Vagina (tissue), 2 donors: ENCODE data around the gene CKAP5. TPM values are rescaled to one million over a fixed set of nuclear protein-coding genes. Genes with fewer than 3 reads are reported as not detected.
A peak's percentile ranks its signal among the peaks of the same experiment; 100 is the strongest.
"Not testable (repeated sequence)": the region's sequence is repeated elsewhere in the genome, so short reads cannot be mapped to it uniquely, and the experiment has no call there.

Source experiments
- DNase-seq, 2 donors: peaks; one replicate each; pipeline ENCODE4 v3.0.0-alpha.2; 2017; ENCODE audit errors: extremely low spot score in 2 of 2
- H3K27ac ChIP-seq: fragments of 200-600 bp; sonication (generic); one replicate; pipeline ENCODE4 v1.5.1; 2019
- H3K27me3 ChIP-seq: fragments of 200-600 bp; sonication (generic); one replicate; pipeline ENCODE4 v1.5.1; 2019
- H3K36me3 ChIP-seq, 2 donors: fragments of 200-600 bp; sonication (generic); one replicate each; pipeline ENCODE4 v1.5.1; 2017 to 2019
- H3K4me1 ChIP-seq: fragments of 200-600 bp; sonication (generic); one replicate; pipeline ENCODE4 v1.5.1; 2019
- H3K4me3 ChIP-seq, 2 donors: fragments of 200-600 bp; sonication (generic); 1 replicate in 1 of 2; 2 replicates in 1 of 2; pipeline ENCODE4 v1.5.1; 2016 to 2019
- H3K9me3 ChIP-seq: fragments of 200-600 bp; sonication (generic); one replicate; pipeline ENCODE4 v1.5.1; 2019
- CTCF ChIP-seq, 3 experiments: fragments of 450-650 bp in 2 of 3; fragments of 200-600 bp in 1 of 3; sonication (generic) in 1 of 3; IDR thresholded peaks; one replicate each; pipeline ENCODE4 v1.5.1; 2017 to 2019; ENCODE audit warnings: antibody characterized with exemption in 3 of 3, mild to moderate bottlenecking in 2 of 3, moderate library complexity in 2 of 3
- POLR2A ChIP-seq, 2 donors: fragments of 450-650 bp; IDR thresholded peaks; one replicate each; pipeline ENCODE4 v1.6.1; 2017; ENCODE audit warnings: antibody characterized with exemption in 2 of 2, mild to moderate bottlenecking in 2 of 2, moderate library complexity in 2 of 2
- POLR2AphosphoS5 ChIP-seq, 2 donors: sonication (generic); formaldehyde crosslinking; IDR thresholded peaks; one replicate each; pipeline ENCODE4 v1.9.0; 2017; ENCODE audit warnings: antibody characterized with exemption in 2 of 2, mild to moderate bottlenecking in 2 of 2, low read depth in 1 of 2; ENCODE audit not compliant: insufficient read depth in 1 of 2
- intact Hi-C: fragments of 100-400 bp; cut with DNase I; formaldehyde crosslinking; loops from one replicate; pipeline ENCODE4 v1.15.1; 2023
- total RNA-seq: library from RNA; depleted of rRNA; stranded (reverse); fragments of >200 nt; gene quantifications from one replicate; pipeline ENCODE4 v1.2.3, GENCODE V29; 2016

Gene CKAP5
- total RNA-seq, 1 donor from 2014 or later: 32.9 TPM

GRCh38 chr11:46718155-46719019 lies 127.7 kb downstream of the CKAP5 start:
- Histone ChIP-seq H3K4me3 (no peak overlapping the region), H3K4me1 (no peaks in the 10 kb centered on the region), H3K27me3 (no peaks in the 10 kb centered on the region), H3K36me3 (no peaks in the 10 kb centered on the region), H3K9me3 (no peaks in the 10 kb centered on the region), H3K27ac (no peak overlapping the region)
- intact Hi-C loops: no loop called here
- no peak for DNase-seq
- TF ChIP-seq CTCF (IDR thresholded peaks at IDR 0.05): no peak
- no peak for TF ChIP-seq POLR2AphosphoS5 (IDR thresholded peaks at IDR 0.05; ENCODE audit: insufficient read depth in 1 of 2, low read depth in 1 of 2)
- TF ChIP-seq POLR2A (IDR thresholded peaks at IDR 0.05): no peak

- H3K27ac ChIP-seq, H3K4me3 ChIP-seq, H3K36me3 ChIP-seq, DNase-seq, H3K9me3 ChIP-seq, H3K27me3 ChIP-seq, H3K4me1 ChIP-seq, intact Hi-C loops: not testable (repeated sequence)
Measured at GRCh38 chr11:46717825-46718154, 128.3 kb downstream of the CKAP5 start.

- no peak for TF ChIP-seq POLR2A (IDR thresholded peaks at IDR 0.05)
- no peak for TF ChIP-seq POLR2AphosphoS5 (IDR thresholded peaks at IDR 0.05; ENCODE audit: insufficient read depth in 1 of 2, low read depth in 1 of 2)
- TF ChIP-seq CTCF (IDR thresholded peaks at IDR 0.05): no peak
- H3K4me1 ChIP-seq: peaks cover 7% of the 10 kb centered on the region
- H3K27me3 ChIP-seq: no peaks in the 10 kb centered on the region
- intact Hi-C loops: no loop called here
- no peaks in the 10 kb centered on the region for H3K9me3 ChIP-seq
- no peaks in the 10 kb centered on the region for H3K36me3 ChIP-seq
- peak overlapping the region; percentile 85 for H3K27ac ChIP-seq
- H3K4me3 ChIP-seq: no peak overlapping the region
- no peak for DNase-seq
Measured at GRCh38 chr11:46712874-46713576, 133.1 kb downstream of the CKAP5 start.

- peaks cover 7% of the 10 kb centered on the region for H3K4me1 ChIP-seq
- H3K4me3 ChIP-seq: no peak overlapping the region
- H3K27ac ChIP-seq: peak overlapping the region; percentile 85
- no peaks in the 10 kb centered on the region for H3K9me3 ChIP-seq
- H3K36me3 ChIP-seq: peaks cover 0 to 11% of the 10 kb centered on the region in 2 donors
- DNase-seq: no peak
- intact Hi-C loops: no loop called here
- TF ChIP-seq POLR2A (IDR thresholded peaks at IDR 0.05) (no peak), POLR2AphosphoS5 (IDR thresholded peaks at IDR 0.05; ENCODE audit: insufficient read depth in 1 of 2, low read depth in 1 of 2) (peak in 1 of 2 donors; percentile 5)
- no peaks in the 10 kb centered on the region for H3K27me3 ChIP-seq
Measured at GRCh38 chr11:46711303-46711702, 134.8 kb downstream of the CKAP5 start.

- TF ChIP-seq CTCF (IDR thresholded peaks at IDR 0.05) (no peak), POLR2AphosphoS5 (IDR thresholded peaks at IDR 0.05; ENCODE audit: insufficient read depth in 1 of 2, low read depth in 1 of 2) (peak; percentile 69 to 73), POLR2A (IDR thresholded peaks at IDR 0.05) (no peak)
- DNase-seq: no peak
Measured at GRCh38 chr11:46710821-46711269, 135.2 kb downstream of the CKAP5 start.

GRCh38 chr11:46709351-46709750 lies 136.7 kb downstream of the CKAP5 start:
- H3K27ac ChIP-seq, H3K4me3 ChIP-seq, H3K4me1 ChIP-seq, DNase-seq, H3K9me3 ChIP-seq, H3K27me3 ChIP-seq: not testable (repeated sequence)
- intact Hi-C loops: loop anchor here (5.0 kb wide), 1 partner anchor 92 kb away; the partner anchor contains the start of genes ATG13 and HARBI1
- H3K36me3 ChIP-seq: peaks cover 0 to 30% of the 10 kb centered on the region in 2 donors

More at GRCh38 chr11:46710821-46711269, 135.2 kb downstream of the CKAP5 start:
- Histone ChIP-seq H3K27ac (peak overlapping the region; percentile 85), H3K27me3 (no peaks in the 10 kb centered on the region), H3K9me3 (no peaks in the 10 kb centered on the region), H3K4me3 (no peak overlapping the region), H3K36me3 (peaks cover 0 to 15% of the 10 kb centered on the region in 2 donors), H3K4me1 (peaks cover 7% of the 10 kb centered on the region)
- intact Hi-C loops: no loop called here
